Measurements from ENCODE around the gene APP. TPM values are rescaled to one million over a fixed set of nuclear protein-coding genes. Genes with fewer than 3 reads are reported as not detected.

Gene APP
- total RNA-seq, 1 donor from 2014 or later: 1,137 TPM

- no peak for DNase-seq (ENCODE audit: low spot score)
- Mint-ChIP-seq H3K9me3 (ENCODE audit: unreplicated experiment) (no peaks in the 10 kb centered on the region), H3K36me3 (ENCODE audit: low read depth, unreplicated experiment) (peaks cover 18% of the 10 kb centered on the region), H3K27ac (ENCODE audit: unreplicated experiment) (no peak overlapping the region), H3K4me1 (ENCODE audit: unreplicated experiment) (peaks cover 36% of the 10 kb centered on the region), H3K27me3 (ENCODE audit: unreplicated experiment) (peaks cover 9% of the 10 kb centered on the region), H3K4me3 (ENCODE audit: unreplicated experiment) (peak overlapping the region; percentile 29)
- no peak for TF ChIP-seq CTCF (IDR thresholded peaks at IDR 0.05; ENCODE audit: unreplicated experiment)
Measured at GRCh38 chr21:26096494-26097371, 73.8 kb downstream of the APP start.

- Mint-ChIP-seq H3K4me1 (ENCODE audit: unreplicated experiment) (peaks cover 32% of the 10 kb centered on the region), H3K4me3 (ENCODE audit: unreplicated experiment) (no peak overlapping the region), H3K36me3 (ENCODE audit: low read depth, unreplicated experiment) (peaks cover 13% of the 10 kb centered on the region), H3K27ac (ENCODE audit: unreplicated experiment) (no peak overlapping the region), H3K27me3 (ENCODE audit: unreplicated experiment) (peaks cover 8% of the 10 kb centered on the region), H3K9me3 (ENCODE audit: unreplicated experiment) (no peaks in the 10 kb centered on the region)
- DNase-seq (ENCODE audit: low spot score): no peak
- TF ChIP-seq CTCF (IDR thresholded peaks at IDR 0.05; ENCODE audit: unreplicated experiment): no peak
Measured at GRCh38 chr21:26095131-26095530, 75.4 kb downstream of the APP start.

- Mint-ChIP-seq H3K36me3 (ENCODE audit: low read depth, unreplicated experiment) (peaks cover 21% of the 10 kb centered on the region), H3K27ac (ENCODE audit: unreplicated experiment) (no peak overlapping the region), H3K4me1 (ENCODE audit: unreplicated experiment) (peaks cover 34% of the 10 kb centered on the region), H3K9me3 (ENCODE audit: unreplicated experiment) (no peaks in the 10 kb centered on the region), H3K27me3 (ENCODE audit: unreplicated experiment) (peaks cover 8% of the 10 kb centered on the region), H3K4me3 (ENCODE audit: unreplicated experiment) (no peak overlapping the region)
- no peak for TF ChIP-seq CTCF (IDR thresholded peaks at IDR 0.05; ENCODE audit: unreplicated experiment)
- no peak for DNase-seq (ENCODE audit: low spot score)
Measured at GRCh38 chr21:26093122-26093521, 77.4 kb downstream of the APP start.

GRCh38 chr21:26091480-26092018 is 79.0 kb downstream of the APP start:
- no peak for TF ChIP-seq CTCF (IDR thresholded peaks at IDR 0.05; ENCODE audit: unreplicated experiment)
- H3K36me3 Mint-ChIP-seq (ENCODE audit: low read depth, unreplicated experiment): peaks cover 24% of the 10 kb centered on the region
- peaks cover 37% of the 10 kb centered on the region for H3K4me1 Mint-ChIP-seq (ENCODE audit: unreplicated experiment)
- DNase-seq (ENCODE audit: low spot score): no peak
- no peaks in the 10 kb centered on the region for H3K9me3 Mint-ChIP-seq (ENCODE audit: unreplicated experiment)
- H3K27me3 Mint-ChIP-seq (ENCODE audit: unreplicated experiment): peaks cover 7% of the 10 kb centered on the region
- peak overlapping the region; percentile 7 for H3K27ac Mint-ChIP-seq (ENCODE audit: unreplicated experiment)
- no peak overlapping the region for H3K4me3 Mint-ChIP-seq (ENCODE audit: unreplicated experiment)

GRCh38 chr21:26089730-26090129 is 80.8 kb downstream of the APP start:
- H3K27me3 Mint-ChIP-seq (ENCODE audit: unreplicated experiment): peaks cover 3% of the 10 kb centered on the region
- no peak for DNase-seq (ENCODE audit: low spot score)
- peaks cover 11% of the 10 kb centered on the region for H3K36me3 Mint-ChIP-seq (ENCODE audit: low read depth, unreplicated experiment)
- TF ChIP-seq CTCF (IDR thresholded peaks at IDR 0.05; ENCODE audit: unreplicated experiment): no peak
- H3K4me1 Mint-ChIP-seq (ENCODE audit: unreplicated experiment): peaks cover 33% of the 10 kb centered on the region
- H3K27ac Mint-ChIP-seq (ENCODE audit: unreplicated experiment): no peak overlapping the region
- H3K4me3 Mint-ChIP-seq (ENCODE audit: unreplicated experiment): no peak overlapping the region
- no peaks in the 10 kb centered on the region for H3K9me3 Mint-ChIP-seq (ENCODE audit: unreplicated experiment)
